ENCODE data around the gene TMEM63C. TPM values are rescaled to one million over a fixed set of nuclear protein-coding genes. Genes with fewer than 3 reads are reported as not detected.

Gene TMEM63C
- total RNA-seq, 2 donors from 2014 or later, result under 0.01 TPM; not detected in 1

- Histone ChIP-seq H3K4me3 (no peak overlapping the region), H3K4me1 (ENCODE audit: control insufficient read depth in 1 of 2, low read depth in 2 of 2) (no peaks in the 10 kb centered on the region), H3K9me3 (no peaks in the 10 kb centered on the region), H3K27ac (no peak overlapping the region), H3K27me3 (replicated peaks; ENCODE audit: insufficient read depth) (no peaks in the 10 kb centered on the region), H3K36me3 (no peaks in the 10 kb centered on the region)
- DNase-seq (ENCODE audit: low spot score) (no peak), ATAC-seq (ENCODE audit: insufficient number of reproducible peaks, low FRiP score, low read depth) (no peak)
- TF ChIP-seq CTCF (IDR thresholded peaks at IDR 0.05), result no peak
Measured at GRCh38 chr14:77217551-77217950, 36.0 kb downstream of the TMEM63C start.

- Histone ChIP-seq H3K9me3 (no peaks in the 10 kb centered on the region), H3K27me3 (replicated peaks; ENCODE audit: insufficient read depth) (no peaks in the 10 kb centered on the region), H3K27ac (no peak overlapping the region), H3K4me1 (ENCODE audit: control insufficient read depth in 1 of 2, low read depth in 2 of 2) (no peaks in the 10 kb centered on the region), H3K4me3 (no peak overlapping the region), H3K36me3 (no peaks in the 10 kb centered on the region)
- DNase-seq (ENCODE audit: low spot score) (no peak), ATAC-seq (ENCODE audit: insufficient number of reproducible peaks, low FRiP score, low read depth) (no peak)
- TF ChIP-seq CTCF (IDR thresholded peaks at IDR 0.05), result no peak
Measured at GRCh38 chr14:77219591-77219990, 38.0 kb downstream of the TMEM63C start.

- no peaks in the 10 kb centered on the region for H3K9me3 ChIP-seq
- no peaks in the 10 kb centered on the region for H3K4me1 ChIP-seq (ENCODE audit: control insufficient read depth in 1 of 2, low read depth in 2 of 2)
- ATAC-seq (ENCODE audit: insufficient number of reproducible peaks, low FRiP score, low read depth) (no peak), DNase-seq (ENCODE audit: low spot score) (no peak)
- no peaks in the 10 kb centered on the region for H3K27me3 ChIP-seq (replicated peaks; ENCODE audit: insufficient read depth)
- H3K27ac ChIP-seq, result no peak overlapping the region
- no peak overlapping the region for H3K4me3 ChIP-seq
- TF ChIP-seq CTCF (IDR thresholded peaks at IDR 0.05), result no peak
- H3K36me3 ChIP-seq, result no peaks in the 10 kb centered on the region
Measured at GRCh38 chr14:77220246-77221017, 38.8 kb downstream of the TMEM63C start.

- Histone ChIP-seq H3K9me3 (no peaks in the 10 kb centered on the region), H3K27me3 (replicated peaks; ENCODE audit: insufficient read depth) (no peaks in the 10 kb centered on the region), H3K4me1 (ENCODE audit: control insufficient read depth in 1 of 2, low read depth in 2 of 2) (no peaks in the 10 kb centered on the region), H3K4me3 (no peak overlapping the region), H3K36me3 (no peaks in the 10 kb centered on the region), H3K27ac (no peak overlapping the region)
- DNase-seq (ENCODE audit: low spot score), result no peak
- TF ChIP-seq CTCF (IDR thresholded peaks at IDR 0.05), result no peak
- ATAC-seq (ENCODE audit: insufficient number of reproducible peaks, low FRiP score, low read depth), result no peak
Measured at GRCh38 chr14:77221241-77221871, 39.8 kb downstream of the TMEM63C start.

- no peak for TF ChIP-seq CTCF (IDR thresholded peaks at IDR 0.05)
- no peaks in the 10 kb centered on the region for H3K9me3 ChIP-seq
- H3K27ac ChIP-seq, result no peak overlapping the region
- no peak for ATAC-seq (ENCODE audit: insufficient number of reproducible peaks, low FRiP score, low read depth)
- no peak for DNase-seq (ENCODE audit: low spot score)
- H3K4me3 ChIP-seq, result no peak overlapping the region
- H3K27me3 ChIP-seq (replicated peaks; ENCODE audit: insufficient read depth), result no peaks in the 10 kb centered on the region
- H3K4me1 ChIP-seq (ENCODE audit: control insufficient read depth in 1 of 2, low read depth in 2 of 2), result no peaks in the 10 kb centered on the region
- no peaks in the 10 kb centered on the region for H3K36me3 ChIP-seq
Measured at GRCh38 chr14:77222546-77223225, 41.1 kb downstream of the TMEM63C start.

All from thoracic aorta (tissue), 2 donors.